GM15510 (cell line): ENCODE measurements around the gene XIAP.

Experiments
- POLR2A ChIP-seq: IDR thresholded peaks from 3 replicates; pipeline ENCODE4 v1.6.1; 2011; ENCODE audit warnings: borderline replicate concordance; ENCODE audit not compliant: insufficient read length; ENCODE audit errors: extremely low read depth

XIAP gene

DNA sequence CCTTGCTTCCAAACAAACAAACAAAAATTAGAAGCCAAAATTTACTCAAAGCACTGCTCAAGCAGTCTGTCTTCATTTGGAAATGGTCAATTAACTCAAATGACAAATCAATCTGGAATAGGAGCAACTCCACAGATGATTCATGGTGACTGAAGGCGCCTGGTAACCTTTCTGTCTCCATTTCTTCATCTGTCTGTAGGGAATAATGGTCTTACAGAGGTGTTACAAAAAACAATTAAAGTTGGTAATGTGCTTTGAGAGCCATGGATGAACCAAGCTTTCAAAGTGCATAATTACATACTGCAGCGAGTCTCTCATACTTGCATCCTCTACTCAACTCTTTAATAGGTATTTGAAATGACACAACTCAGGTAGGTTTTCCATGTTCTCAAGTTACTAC lies 63.4 kb downstream of the XIAP start:
- TF ChIP-seq POLR2A: no peak

DNA sequence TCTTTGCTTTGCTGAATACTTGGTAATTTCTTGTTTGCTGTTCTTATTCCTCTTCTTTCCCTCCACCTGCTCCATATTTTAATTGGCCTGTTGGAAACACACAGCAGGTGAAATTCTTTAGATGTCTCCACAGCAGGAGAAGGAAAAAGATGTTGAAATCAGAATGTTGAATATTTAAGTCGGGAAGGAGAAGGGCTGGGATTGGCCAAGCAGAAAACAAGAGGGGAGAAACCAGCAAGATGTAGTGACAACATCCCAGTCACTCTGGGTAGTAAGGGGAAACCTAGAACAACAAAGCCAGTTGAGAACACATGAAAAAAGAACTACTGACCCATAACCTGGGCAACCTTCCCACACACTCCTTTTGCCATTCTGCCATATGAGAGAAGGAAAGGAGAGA lies 64.3 kb downstream of the XIAP start:
- no peak for TF ChIP-seq POLR2A

DNA sequence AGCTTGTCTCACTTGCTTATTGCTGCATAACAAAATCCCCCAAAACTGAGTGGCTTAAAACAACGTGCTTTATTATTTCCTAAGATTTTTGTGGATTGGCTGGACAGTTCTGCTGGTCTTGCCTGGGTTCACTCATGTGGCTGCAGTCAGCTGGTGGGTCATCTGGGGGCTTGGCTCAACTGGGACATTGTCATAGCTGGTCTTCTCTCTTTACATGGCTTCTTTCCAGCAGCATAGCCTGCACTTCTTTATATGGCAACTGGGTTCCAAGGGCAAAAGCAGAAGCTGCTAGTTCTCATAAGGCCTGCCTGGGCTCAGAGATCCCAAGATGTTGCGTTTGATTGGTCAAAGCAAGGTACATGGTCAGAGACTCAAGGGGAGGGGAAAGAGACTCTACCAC lies 68.0 kb downstream of the XIAP start:
- no peak for TF ChIP-seq POLR2A

DNA sequence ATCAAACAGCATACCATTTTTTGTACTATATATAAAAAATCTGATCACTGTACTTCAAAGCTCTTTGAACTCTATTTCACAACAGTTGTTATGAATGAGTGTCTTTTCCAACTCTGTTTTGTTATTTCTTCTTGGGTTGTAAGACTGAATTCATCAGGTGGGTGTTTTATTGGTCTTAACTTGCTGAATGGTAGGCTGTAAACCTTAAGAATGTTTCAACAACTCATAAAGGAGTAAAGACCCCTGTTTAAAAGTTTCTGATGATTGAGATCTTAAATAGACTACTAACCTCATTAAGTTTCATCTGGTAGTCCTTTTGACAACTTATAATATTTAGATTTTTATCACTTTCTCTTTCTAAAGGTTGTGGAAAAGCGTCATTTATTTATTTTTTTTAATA lies 83.2 kb downstream of the XIAP start:
- TF ChIP-seq POLR2A: no peak

DNA sequence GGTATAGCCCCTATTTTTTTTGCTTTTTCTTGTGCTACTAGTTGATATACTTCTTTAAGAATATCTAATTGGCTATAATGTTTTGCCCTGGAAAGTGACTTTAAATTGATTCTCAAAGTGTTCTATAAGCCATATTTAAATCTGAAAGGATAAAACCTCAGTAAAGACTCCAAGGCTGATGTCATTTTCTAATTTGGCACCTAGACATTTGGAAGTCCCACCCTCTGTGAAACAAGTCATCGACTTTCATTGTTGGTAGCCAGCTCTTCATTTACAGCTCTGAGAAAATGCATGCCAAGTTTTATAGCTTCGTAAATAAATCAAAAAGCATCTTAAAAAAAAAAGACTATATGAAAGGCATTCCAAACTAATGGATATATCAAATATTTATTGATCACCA lies 83.6 kb downstream of the XIAP start:
- TF ChIP-seq POLR2A: no peak

DNA sequence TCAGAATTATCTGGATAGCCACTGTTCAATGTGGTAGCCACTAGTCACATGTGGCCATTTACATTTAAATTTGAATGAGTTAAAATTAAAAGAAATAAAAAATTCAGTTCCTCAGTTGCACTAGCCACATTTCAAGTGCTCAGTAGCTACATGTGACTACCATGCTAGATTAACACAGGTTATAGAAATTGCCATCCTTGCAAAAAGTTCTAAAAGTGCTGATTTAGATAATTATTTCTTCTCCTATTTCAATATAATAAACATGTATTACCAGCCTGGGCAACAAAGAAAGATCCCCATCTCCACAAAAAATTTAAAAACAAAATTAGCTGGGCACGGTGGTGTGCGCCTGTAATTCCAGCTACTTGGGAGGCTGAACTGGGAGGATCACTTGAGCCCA lies 90.0 kb downstream of the XIAP start:
- no peak for TF ChIP-seq POLR2A

DNA sequence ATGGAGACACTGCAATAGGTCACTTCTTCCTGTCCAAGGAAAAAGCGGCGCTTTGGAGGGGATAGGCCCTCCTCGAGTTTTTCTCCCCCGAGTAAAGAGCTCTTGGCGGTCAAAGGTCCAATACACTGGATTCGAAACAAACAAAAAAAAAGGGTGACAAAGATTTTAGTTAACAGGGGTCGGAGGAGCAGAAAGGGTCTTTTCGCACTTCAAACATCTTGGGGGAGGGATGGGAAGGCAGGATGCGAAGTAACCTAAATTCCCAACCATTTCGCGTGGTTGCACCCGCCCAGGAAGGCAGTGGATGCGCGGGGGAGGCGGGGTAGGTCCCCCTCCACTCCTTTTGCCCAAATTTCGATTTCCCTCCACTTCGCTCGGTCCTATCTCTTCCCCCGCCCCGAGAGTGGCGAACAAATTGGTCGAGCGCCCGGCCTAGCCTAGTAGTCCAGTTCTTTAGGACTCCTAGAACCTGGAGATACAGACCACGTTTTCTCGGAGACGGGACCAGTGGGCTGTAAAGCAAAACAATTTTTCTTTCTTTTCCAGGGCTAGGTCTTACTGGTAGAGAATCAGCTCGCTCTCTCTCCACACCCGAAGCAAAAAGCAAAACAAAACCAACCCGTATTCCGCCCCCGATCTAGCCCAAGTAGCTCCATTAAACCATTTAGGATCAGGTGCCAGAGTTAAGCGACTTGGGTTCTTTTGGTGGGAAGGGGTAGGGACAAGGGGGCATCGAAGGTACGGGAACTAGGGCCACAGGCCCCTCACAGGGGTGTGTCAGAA lies 99.6 kb downstream of the XIAP start:
- TF ChIP-seq POLR2A: no peak

DNA sequence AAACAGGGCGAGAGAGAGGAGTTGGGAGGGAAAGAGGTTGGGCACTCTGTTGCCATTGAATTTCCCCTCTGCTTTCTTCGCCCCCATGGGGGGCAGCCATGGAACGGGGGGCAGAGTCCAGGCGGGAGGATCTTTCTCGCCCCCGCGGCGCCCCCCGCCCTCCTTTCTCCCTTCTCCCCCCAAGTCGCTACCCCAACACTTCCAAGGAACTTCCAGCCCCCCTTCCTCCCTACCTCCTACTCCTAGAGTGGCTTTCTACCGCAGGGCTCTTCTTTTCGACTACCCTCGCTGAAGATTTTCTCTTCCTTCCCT lies 101.1 kb downstream of the XIAP start:
- TF ChIP-seq POLR2A: no peak

DNA sequence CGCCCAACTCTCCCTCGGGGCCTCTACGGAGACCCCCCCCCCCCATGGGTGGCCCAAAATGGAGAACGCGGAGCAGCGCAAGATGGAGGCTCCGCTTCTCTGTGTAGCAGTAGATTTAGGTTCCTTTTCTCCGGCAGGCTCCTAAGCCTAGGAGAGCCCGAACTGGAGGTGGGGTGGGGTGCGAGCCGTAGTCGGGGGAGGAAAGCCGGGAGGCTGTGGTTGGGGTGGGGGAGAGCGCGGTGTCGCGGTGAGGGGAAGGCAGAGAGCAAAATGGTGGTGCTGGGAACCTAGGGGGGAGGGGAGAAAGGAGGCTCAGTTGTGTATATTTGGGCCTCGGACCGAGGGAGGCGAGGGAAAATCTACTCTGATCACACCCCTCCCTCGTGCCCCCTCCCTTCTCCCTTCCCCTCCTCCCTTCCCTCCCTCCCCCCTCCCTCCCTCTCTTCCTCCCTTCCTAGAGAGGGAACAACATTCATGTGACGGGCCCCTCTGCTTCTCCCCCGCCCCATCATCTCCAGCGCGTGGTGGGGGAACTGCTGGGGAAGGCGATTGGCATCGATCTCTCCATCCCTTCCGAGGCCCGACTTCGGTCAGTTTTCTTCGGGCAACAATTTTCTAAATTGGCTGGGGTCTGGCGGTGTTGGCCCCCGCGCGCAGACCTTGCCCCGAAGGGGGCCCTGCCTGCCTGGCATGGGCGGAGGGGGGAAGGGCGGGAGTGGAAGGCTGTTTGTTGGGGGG lies 101.6 kb downstream of the XIAP start, which contains the start of gene STAG2:
Gene STAG2, plus strand, starts transcription at position 439 of the 738 bp plus-strand sequence. CDS start 60,922 bp downstream, outside the sequence.
- TF ChIP-seq POLR2A: no peak

DNA sequence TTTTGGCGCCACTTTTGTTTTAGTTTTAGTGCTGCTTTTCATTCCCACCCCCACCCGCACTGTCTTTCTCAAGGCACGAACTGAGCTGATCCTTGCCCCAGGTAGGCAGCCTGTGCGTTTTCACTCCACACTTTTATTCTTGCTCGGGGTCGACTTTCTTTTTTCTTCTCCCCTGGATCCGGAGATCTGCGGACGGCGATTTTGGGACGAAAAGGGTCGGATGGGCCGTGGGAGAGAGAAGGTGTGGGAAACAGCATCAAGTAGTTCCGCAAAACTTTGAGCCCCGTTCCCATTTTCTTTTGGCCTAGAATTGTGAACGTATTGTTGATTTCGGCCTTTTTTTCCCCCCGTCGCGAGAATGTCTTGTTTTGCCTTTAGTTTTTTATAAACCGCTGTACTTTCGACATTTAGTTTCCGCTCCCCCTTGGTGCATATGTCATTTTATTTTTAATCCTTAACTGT lies 102.2 kb downstream of the XIAP start:
- TF ChIP-seq POLR2A: no peak

DNA sequence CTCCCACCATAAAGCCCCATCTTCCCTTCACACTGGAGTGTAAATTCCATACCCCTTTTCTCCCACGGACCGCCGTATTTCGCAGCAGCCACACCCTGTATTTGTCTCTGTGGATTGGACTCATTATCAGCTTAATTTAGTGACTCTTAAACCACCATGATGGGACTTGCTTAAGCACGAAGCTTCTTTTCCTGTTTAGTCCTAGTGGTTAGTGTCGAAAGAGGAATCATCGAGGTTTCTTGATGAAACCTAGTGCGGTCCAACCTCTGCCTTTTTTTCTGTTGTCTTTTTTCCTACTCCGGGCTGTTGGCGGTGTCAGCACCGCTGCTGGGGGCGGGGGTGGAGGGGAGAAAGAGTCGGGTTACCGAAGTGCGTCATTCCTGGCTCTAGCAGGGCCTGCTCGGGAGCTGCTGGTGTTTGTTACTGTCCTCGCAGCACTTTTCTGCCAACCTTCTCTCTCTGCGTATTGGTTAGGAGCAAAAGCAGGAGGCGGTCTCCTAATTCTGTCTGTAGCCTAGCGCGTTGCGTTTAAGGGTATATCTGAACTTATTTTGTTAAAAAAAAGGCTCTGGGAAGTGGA lies 103.0 kb downstream of the XIAP start:
- no peak for TF ChIP-seq POLR2A
